Lower lobe of right lung (tissue), 2 donors: ENCODE data around the gene UNC13C. TPM values are rescaled to one million over a fixed set of nuclear protein-coding genes. Genes with fewer than 3 reads are reported as not detected.

Experiments used
- ATAC-seq, 2 donors: fragments of 200-7000 bp; cut with Tn5 transposase; one replicate each; pipeline ENCODE4 v1.9.1; 2020 to 2022; ENCODE audit warnings: mild to moderate bottlenecking in 2 of 2, moderate library complexity in 2 of 2
- DNase-seq: peaks from one replicate; pipeline ENCODE4 v3.0.0-alpha.2; 2020
- H3K27ac ChIP-seq: fragments of 200-600 bp; one replicate; pipeline ENCODE4 v1.8.0; 2022
- H3K27me3 ChIP-seq: fragments of 200-600 bp; one replicate; pipeline ENCODE4 v1.8.0; 2022; ENCODE audit warnings: low read depth
- H3K36me3 ChIP-seq: fragments of 200-600 bp; one replicate; pipeline ENCODE4 v1.8.0; 2022; ENCODE audit warnings: mild to moderate bottlenecking
- H3K4me1 ChIP-seq: fragments of 200-600 bp; one replicate; pipeline ENCODE4 v1.8.0; 2022
- H3K4me3 ChIP-seq: fragments of 200-600 bp; one replicate; pipeline ENCODE4 v1.8.0; 2022; ENCODE audit warnings: mild to moderate bottlenecking
- H3K9me3 ChIP-seq: fragments of 200-600 bp; one replicate; pipeline ENCODE4 v1.8.0; 2022
- CTCF ChIP-seq: fragments of 200-600 bp; IDR thresholded peaks from one replicate; pipeline ENCODE4 v1.8.0; 2022; ENCODE audit warnings: antibody characterized with exemption, mild to moderate bottlenecking
- intact Hi-C: fragments of 100-400 bp; cut with DNase I; formaldehyde crosslinking; loops from one replicate; pipeline ENCODE4 v1.11.0; 2022
- total RNA-seq: library from RNA; stranded (reverse); fragmentation: NEBNext Ultra II Directional; extraction: Animal tissue kit (Norgen Biotek cat#: 25700); gene quantifications from one replicate; pipeline ENCODE4 v1.2.1, GENCODE V29; 2021
- donor health status: DM: no; HTN: yes; CAD: no; lungs with severe emphysema.

UNC13C gene
- total RNA-seq, 1 donor from 2014 or later, result 0.12 TPM

GRCh38 chr15:54017959-54018358 is 39.7 kb downstream of the UNC13C start:
- ATAC-seq (no peak), DNase-seq (no peak)
- H3K27ac ChIP-seq, result no peak overlapping the region
- no peaks in the 10 kb centered on the region for H3K36me3 ChIP-seq
- intact Hi-C loops, result no loop called here
- H3K9me3 ChIP-seq, result no peaks in the 10 kb centered on the region
- H3K4me1 ChIP-seq, result no peaks in the 10 kb centered on the region
- TF ChIP-seq CTCF, result no peak
- H3K27me3 ChIP-seq, result no peaks in the 10 kb centered on the region
- no peak overlapping the region for H3K4me3 ChIP-seq

- DNase-seq, result no peak
- no peak for TF ChIP-seq CTCF
- Histone ChIP-seq H3K36me3 (no peaks in the 10 kb centered on the region), H3K4me1 (no peaks in the 10 kb centered on the region), H3K27ac (no peak overlapping the region), H3K27me3 (no peaks in the 10 kb centered on the region), H3K4me3 (no peak overlapping the region), H3K9me3 (no peaks in the 10 kb centered on the region)
- intact Hi-C loops, result no loop called here
- no peak for ATAC-seq
These were observed 48.0 kb downstream of the UNC13C start for GRCh38 chr15:54026258-54026657.

- H3K4me1 ChIP-seq, result no peaks in the 10 kb centered on the region
- ATAC-seq, result no peak
These were observed 48.6 kb downstream of the UNC13C start for GRCh38 chr15:54026891-54027290.

GRCh38 chr15:54029081-54029480 is 50.8 kb downstream of the UNC13C start:
- intact Hi-C loops, result no loop called here
- Histone ChIP-seq H3K36me3 (no peaks in the 10 kb centered on the region), H3K27me3 (no peaks in the 10 kb centered on the region), H3K27ac (no peak overlapping the region), H3K9me3 (no peaks in the 10 kb centered on the region), H3K4me1 (no peaks in the 10 kb centered on the region), H3K4me3 (no peak overlapping the region)
- ATAC-seq (no peak), DNase-seq (no peak)
- TF ChIP-seq CTCF, result no peak

More at GRCh38 chr15:54026891-54027290, 48.6 kb downstream of the UNC13C start:
- H3K27ac ChIP-seq, result no peak overlapping the region
- no peaks in the 10 kb centered on the region for H3K27me3 ChIP-seq
- TF ChIP-seq CTCF, result no peak
- H3K9me3 ChIP-seq, result no peaks in the 10 kb centered on the region
- intact Hi-C loops, result no loop called here
- H3K4me3 ChIP-seq, result no peak overlapping the region
- no peaks in the 10 kb centered on the region for H3K36me3 ChIP-seq
- no peak for DNase-seq

- intact Hi-C loops, result no loop called here
- Histone ChIP-seq H3K36me3 (no peaks in the 10 kb centered on the region), H3K9me3 (no peaks in the 10 kb centered on the region), H3K4me1 (no peaks in the 10 kb centered on the region), H3K4me3 (no peak overlapping the region), H3K27ac (no peak overlapping the region), H3K27me3 (no peaks in the 10 kb centered on the region)
- no peak for DNase-seq
- ATAC-seq, result no peak
- no peak for TF ChIP-seq CTCF
These were observed 53.8 kb downstream of the UNC13C start for GRCh38 chr15:54032066-54032465.

GRCh38 chr15:54033356-54033860 is 55.2 kb downstream of the UNC13C start:
- ATAC-seq (no peak), DNase-seq (no peak)
- Histone ChIP-seq H3K27me3 (no peaks in the 10 kb centered on the region), H3K27ac (no peak overlapping the region), H3K4me1 (no peaks in the 10 kb centered on the region), H3K36me3 (no peaks in the 10 kb centered on the region), H3K4me3 (no peak overlapping the region), H3K9me3 (no peaks in the 10 kb centered on the region)
- TF ChIP-seq CTCF, result no peak
- intact Hi-C loops, result no loop called here
